GM12878 (cell line): ENCODE measurements around the gene CHCHD6. TPM values are rescaled to one million over a fixed set of nuclear protein-coding genes. Genes with fewer than 3 reads are reported as not detected.

Experiments used
- CBX3 ChIP-seq: fragments of 200-600 bp; sonication (generic); IDR thresholded peaks from 2 replicates; pipeline ENCODE4 v1.6.1; 2016; ENCODE audit warnings: low read depth, borderline replicate concordance
- CHD1 ChIP-seq: IDR thresholded peaks from 2 replicates; pipeline ENCODE4 v1.6.1; 2012; ENCODE audit warnings: low read depth, low read length, improper control_type of control experiment
- CHD2 ChIP-seq: IDR thresholded peaks from 2 replicates; pipeline ENCODE4 v1.6.1; 2011; ENCODE audit warnings: low read depth, low read length, improper control_type of control experiment, borderline replicate concordance
- CREM ChIP-seq: IDR thresholded peaks from 2 replicates; pipeline ENCODE4 v1.6.1; 2014; ENCODE audit warnings: antibody characterized with exemption, low read depth
- ELK1 ChIP-seq: IDR thresholded peaks from 2 replicates; pipeline ENCODE4 v1.6.1; 2012; ENCODE audit warnings: low read depth, low read length, improper control_type of control experiment
- EZH2 ChIP-seq: IDR thresholded peaks from 2 replicates; pipeline ENCODE4 v1.6.1; 2012; ENCODE audit warnings: low read depth, mild to moderate bottlenecking, control low read depth, inconsistent platforms, low read length, borderline replicate concordance; ENCODE audit not compliant: control insufficient read depth
- HDAC2 ChIP-seq: fragments of 200-600 bp; sonication (generic); IDR thresholded peaks from 2 replicates; pipeline ENCODE4 v1.6.1; 2017
- JUNB ChIP-seq: IDR thresholded peaks from 2 replicates; pipeline ENCODE4 v1.6.1; 2016; ENCODE audit warnings: antibody characterized with exemption, mild to moderate bottlenecking
- KDM1A ChIP-seq: fragments of 200-600 bp; sonication (generic); IDR thresholded peaks from 2 replicates; pipeline ENCODE4 v1.6.1; 2016; ENCODE audit warnings: borderline replicate concordance
- MEF2B ChIP-seq: fragments of 450-650 bp; IDR thresholded peaks from 2 replicates; pipeline ENCODE4 v1.6.1; 2018; ENCODE audit warnings: mild to moderate bottlenecking, moderate library complexity; ENCODE audit not compliant: partially characterized antibody, poor library complexity, severe bottlenecking
- MXI1 ChIP-seq: fragments of 150-350 bp; IDR thresholded peaks from 2 replicates; pipeline ENCODE4 v1.6.1; 2011; ENCODE audit warnings: low read depth, mild to moderate bottlenecking, inconsistent platforms, low read length, improper control_type of control experiment
- PAX8 ChIP-seq: fragments of 450-650 bp; IDR thresholded peaks from 2 replicates; pipeline ENCODE4 v1.6.1; 2017; ENCODE audit warnings: mild to moderate bottlenecking, moderate library complexity
- SIX5 ChIP-seq: IDR thresholded peaks from 2 replicates; pipeline ENCODE4 v1.6.1; 2011; ENCODE audit warnings: mild to moderate bottlenecking, low read depth, low read length, moderate library complexity; ENCODE audit not compliant: severe bottlenecking
- SMC3 ChIP-seq: IDR thresholded peaks from 2 replicates; pipeline ENCODE4 v1.6.1; 2011; ENCODE audit warnings: low read length, improper control_type of control experiment, borderline replicate concordance
- SREBF2 ChIP-seq: IDR thresholded peaks from 2 replicates; pipeline ENCODE4 v1.6.1; 2012; ENCODE audit warnings: mild to moderate bottlenecking, low read length
- TCF7 ChIP-seq: IDR thresholded peaks from 2 replicates; pipeline ENCODE4 v1.6.1; 2014; ENCODE audit warnings: antibody characterized with exemption, borderline replicate concordance
- ZNF274 ChIP-seq: IDR thresholded peaks from one replicate; pipeline ENCODE4 v1.8.0; 2011; ENCODE audit not compliant: insufficient read length, insufficient read depth
- ZNF384 ChIP-seq: IDR thresholded peaks from 2 replicates; pipeline ENCODE4 v1.6.1; 2012; ENCODE audit warnings: low read depth, mild to moderate bottlenecking, low read length, improper control_type of control experiment, borderline replicate concordance
- ZZZ3 ChIP-seq: IDR thresholded peaks from 2 replicates; pipeline ENCODE4 v1.6.1; 2011; ENCODE audit warnings: low read depth; ENCODE audit not compliant: control insufficient read depth, insufficient read length
- polyA plus RNA-seq, 11 experiments: library from polyadenylated mRNA; depleted of rRNA in 4 of 11; unstranded in 6 of 11; stranded (reverse) in 5 of 11; fragments of >200 nt; fragmentation: Nextera tagmentation in 4 of 11; fragmentation: Illumina TruSeq in 1 of 11; extraction: Ambion mirVana in 4 of 11; extraction: Trizol in 1 of 11; gene quantifications; 1 replicate in 1 of 11; 2 replicates in 10 of 11; pipeline versions ENCODE4 v1.2.1 to v1.2.3, GENCODE V29; 2011 to 2016; ENCODE audit warnings: inconsistent platforms in 2 of 11, missing spikeins in 2 of 11, low read depth in 1 of 11
- total RNA-seq, 4 experiments: library from RNA; depleted of rRNA in 3 of 4; stranded (reverse); fragments of >200 nt in 3 of 4; fragmentation: Illumina TruSeq in 1 of 4; extraction: Trizol in 1 of 4; gene quantifications; 2 replicates each; pipeline versions ENCODE4 v1.2.1 to v1.2.3, GENCODE V29; 2013 to 2021
- TF ChIP-seq, protein P1 (sequence below): fragments of 450-650 bp; IDR thresholded peaks from 2 replicates; pipeline ENCODE4 v1.6.1; 2017; ENCODE audit warnings: low read depth, mild to moderate bottlenecking, moderate library complexity
- TF ChIP-seq, protein P2 (sequence below): IDR thresholded peaks from 2 replicates; pipeline ENCODE4 v1.6.1; 2011; ENCODE audit warnings: borderline replicate concordance, low read depth, mild to moderate bottlenecking, moderate library complexity, mixed read lengths, low read length; ENCODE audit not compliant: insufficient read depth; ENCODE audit errors: extremely low read length
- TF ChIP-seq, protein P3 (sequence below): IDR thresholded peaks from 2 replicates; pipeline ENCODE4 v1.6.1; 2012; ENCODE audit warnings: low read depth, low read length, improper control_type of control experiment
- TF ChIP-seq, protein P4 (sequence below): IDR thresholded peaks from 2 replicates; pipeline ENCODE4 v1.6.1; 2012; ENCODE audit warnings: low read length, inconsistent platforms

The CHCHD6 gene
- total and polyA plus RNA-seq, 10 of the 15 experiments (the other 5 are each of a cell fraction or from before 2014, with no cell fraction given), result 2.7 to 16.7 (median 12.3) TPM

GRCh38 chr3:126982471-126983175, 278.6 kb downstream of the CHCHD6 start, which contains the start of gene PLXNA1 (continued):
- TF ChIP-seq EZH2 (no peak), KDM1A (no peak), CREM (0 out of 2 replicates have a peak, but pooled peaks have one; percentile 4), PAX8 (no peak), JUNB (no peak), ZNF384 (no peak), CBX3 (no peak), HDAC2 (no peak), SMC3 (peak; percentile 51), CHD1 (no peak), ZNF274 (no peak), CHD2 (no peak), MEF2B (no peak), MXI1 (no peak), TCF7 (no peak), SREBF2 (no peak), SIX5 (no peak), ZZZ3 (no peak), ELK1 (no peak)
- TF ChIP-seq, protein P1, sequence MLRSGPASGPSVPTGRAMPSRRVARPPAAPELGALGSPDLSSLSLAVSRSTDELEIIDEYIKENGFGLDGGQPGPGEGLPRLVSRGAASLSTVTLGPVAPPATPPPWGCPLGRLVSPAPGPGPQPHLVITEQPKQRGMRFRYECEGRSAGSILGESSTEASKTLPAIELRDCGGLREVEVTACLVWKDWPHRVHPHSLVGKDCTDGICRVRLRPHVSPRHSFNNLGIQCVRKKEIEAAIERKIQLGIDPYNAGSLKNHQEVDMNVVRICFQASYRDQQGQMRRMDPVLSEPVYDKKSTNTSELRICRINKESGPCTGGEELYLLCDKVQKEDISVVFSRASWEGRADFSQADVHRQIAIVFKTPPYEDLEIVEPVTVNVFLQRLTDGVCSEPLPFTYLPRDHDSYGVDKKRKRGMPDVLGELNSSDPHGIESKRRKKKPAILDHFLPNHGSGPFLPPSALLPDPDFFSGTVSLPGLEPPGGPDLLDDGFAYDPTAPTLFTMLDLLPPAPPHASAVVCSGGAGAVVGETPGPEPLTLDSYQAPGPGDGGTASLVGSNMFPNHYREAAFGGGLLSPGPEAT, result peak; percentile 75; the same call in 1 of the 2 replicates
- TF ChIP-seq, protein P2, sequence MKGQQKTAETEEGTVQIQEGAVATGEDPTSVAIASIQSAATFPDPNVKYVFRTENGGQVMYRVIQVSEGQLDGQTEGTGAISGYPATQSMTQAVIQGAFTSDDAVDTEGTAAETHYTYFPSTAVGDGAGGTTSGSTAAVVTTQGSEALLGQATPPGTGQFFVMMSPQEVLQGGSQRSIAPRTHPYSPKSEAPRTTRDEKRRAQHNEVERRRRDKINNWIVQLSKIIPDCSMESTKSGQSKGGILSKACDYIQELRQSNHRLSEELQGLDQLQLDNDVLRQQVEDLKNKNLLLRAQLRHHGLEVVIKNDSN, result no peak
- TF ChIP-seq, protein P3, sequence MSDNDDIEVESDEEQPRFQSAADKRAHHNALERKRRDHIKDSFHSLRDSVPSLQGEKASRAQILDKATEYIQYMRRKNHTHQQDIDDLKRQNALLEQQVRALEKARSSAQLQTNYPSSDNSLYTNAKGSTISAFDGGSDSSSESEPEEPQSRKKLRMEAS, result peak; percentile 76
- TF ChIP-seq, protein P4, sequence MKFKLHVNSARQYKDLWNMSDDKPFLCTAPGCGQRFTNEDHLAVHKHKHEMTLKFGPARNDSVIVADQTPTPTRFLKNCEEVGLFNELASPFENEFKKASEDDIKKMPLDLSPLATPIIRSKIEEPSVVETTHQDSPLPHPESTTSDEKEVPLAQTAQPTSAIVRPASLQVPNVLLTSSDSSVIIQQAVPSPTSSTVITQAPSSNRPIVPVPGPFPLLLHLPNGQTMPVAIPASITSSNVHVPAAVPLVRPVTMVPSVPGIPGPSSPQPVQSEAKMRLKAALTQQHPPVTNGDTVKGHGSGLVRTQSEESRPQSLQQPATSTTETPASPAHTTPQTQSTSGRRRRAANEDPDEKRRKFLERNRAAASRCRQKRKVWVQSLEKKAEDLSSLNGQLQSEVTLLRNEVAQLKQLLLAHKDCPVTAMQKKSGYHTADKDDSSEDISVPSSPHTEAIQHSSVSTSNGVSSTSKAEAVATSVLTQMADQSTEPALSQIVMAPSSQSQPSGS, result no peak
